Stimulated activated CD8-positive, alpha-beta memory T cell treated with anti-CD3 and anti-CD28 coated beads, Interleukin-15, amount 100 ng/mL, for 48 hours (primary cell): ENCODE data around the gene NOTCH2.
"Not testable (repeated sequence)": the region's sequence is repeated elsewhere in the genome, so short reads cannot be mapped to it uniquely, and the experiment has no call there.

Experiments used
- DNase-seq, 2 donors: peaks; one replicate each; pipeline ENCODE4 v3.0.0-alpha.2; 2020; ENCODE audit warnings: low read depth in 2 of 2

The NOTCH2 gene

GRCh38 chr1:120068683-120069066 is 787 bp downstream of the NOTCH2 start:
- not testable (repeated sequence) for DNase-seq

DNA sequence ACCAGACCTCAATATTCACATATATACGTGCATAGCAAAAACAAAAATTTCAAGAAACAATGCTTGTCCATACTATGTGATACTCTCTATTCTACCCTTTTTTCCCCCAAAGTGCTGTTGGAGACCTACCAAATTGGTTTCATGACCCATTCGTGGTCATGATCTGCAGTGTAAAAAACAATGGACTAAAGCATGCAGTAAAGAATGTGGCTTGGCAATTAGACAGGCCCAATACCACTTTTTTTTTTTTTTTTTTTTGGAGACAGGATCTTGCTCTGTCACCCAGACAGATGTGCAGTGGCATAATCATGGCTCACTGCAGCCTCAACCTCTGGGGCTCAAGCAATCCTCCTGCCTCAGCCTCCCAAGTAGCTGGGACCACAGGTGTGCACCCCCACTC is 21.3 kb downstream of the NOTCH2 start:
- DNase-seq = not testable (repeated sequence)

GRCh38 chr1:120041771-120042170 is 27.7 kb downstream of the NOTCH2 start:
- not testable (repeated sequence) for DNase-seq

GRCh38 chr1:120032253-120032652 is 37.2 kb downstream of the NOTCH2 start:
- not testable (repeated sequence) for DNase-seq

DNA sequence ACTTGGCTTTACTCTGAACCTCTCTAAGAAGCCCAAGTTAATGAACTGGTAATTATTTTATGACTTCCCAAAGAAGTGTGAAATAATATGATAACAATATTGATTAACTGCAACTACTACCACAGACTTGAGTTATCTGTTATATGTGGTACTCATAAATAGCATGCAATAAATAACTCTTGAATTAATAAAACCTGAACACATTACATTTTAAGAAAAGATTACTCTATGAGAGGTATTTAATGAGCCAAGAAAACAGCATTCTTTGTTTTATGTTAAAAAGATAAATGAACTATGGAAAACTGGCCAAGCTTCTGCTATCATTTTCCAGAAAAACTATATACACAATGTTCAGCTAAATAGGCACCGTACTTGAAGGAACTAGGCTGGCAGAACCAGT is 45.7 kb downstream of the NOTCH2 start:
- not testable (repeated sequence) for DNase-seq

DNA sequence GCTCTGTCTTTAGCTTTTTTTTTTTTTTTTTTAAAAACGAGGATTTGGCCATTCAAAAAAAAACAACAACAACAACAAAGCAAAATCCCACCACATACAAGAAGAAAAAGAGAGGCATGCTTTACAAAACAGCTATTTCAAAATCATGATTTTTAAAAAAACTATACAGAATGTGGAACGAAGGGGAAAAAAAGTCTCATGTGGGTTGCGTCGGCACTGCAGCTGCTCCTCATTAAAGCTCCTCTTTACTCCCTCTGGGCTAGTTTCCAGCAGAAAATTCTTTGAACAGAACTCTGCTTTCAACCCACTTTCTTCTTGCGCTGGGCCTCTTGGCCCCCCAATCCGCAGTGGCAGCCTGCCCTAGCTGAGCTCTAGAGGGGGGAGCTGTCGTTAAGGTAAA is 54.5 kb downstream of the NOTCH2 start:
- not testable (repeated sequence) for DNase-seq

DNA sequence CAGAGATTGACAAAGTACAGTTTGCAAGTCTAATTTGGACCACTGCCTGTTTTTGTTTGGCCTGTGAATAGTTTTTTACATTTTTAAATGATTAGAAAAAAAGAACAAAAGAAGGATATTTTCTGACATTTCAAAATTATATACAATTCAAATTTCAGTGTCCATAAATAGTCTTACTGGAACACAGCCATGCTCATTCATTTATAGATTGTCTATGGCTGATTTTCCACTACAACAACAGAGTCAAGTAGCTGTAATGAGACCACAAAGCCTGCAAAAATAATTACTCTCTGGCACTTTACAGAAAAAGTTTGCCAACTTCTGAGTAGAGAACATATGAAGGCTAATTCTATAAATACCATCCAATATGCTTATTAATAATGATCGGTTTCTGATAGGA is 61.1 kb downstream of the NOTCH2 start:
- DNase-seq = not testable (repeated sequence)

GRCh38 chr1:120007850-120008249 is 61.6 kb downstream of the NOTCH2 start:
- not testable (repeated sequence) for DNase-seq

DNA sequence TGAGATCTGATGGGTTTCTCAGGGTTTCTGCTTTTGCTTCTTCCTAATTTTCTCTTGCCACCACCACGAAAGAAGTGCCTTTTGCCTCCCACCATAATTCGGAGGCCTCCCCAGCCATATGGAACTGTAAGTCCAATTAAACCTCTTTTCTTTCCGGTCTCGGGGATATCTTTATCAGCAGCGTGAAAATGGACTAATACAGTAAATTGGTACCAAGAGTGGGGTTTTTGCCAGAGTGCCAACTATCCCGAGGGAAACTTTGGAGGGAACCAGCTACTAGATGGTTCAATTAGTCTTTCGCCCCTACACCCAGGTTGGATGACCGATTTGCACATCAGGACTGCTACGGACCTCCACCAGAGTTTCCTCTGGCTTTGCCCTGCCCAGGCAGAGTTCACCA is 68.4 kb downstream of the NOTCH2 start:
- DNase-seq = not testable (repeated sequence)

DNA sequence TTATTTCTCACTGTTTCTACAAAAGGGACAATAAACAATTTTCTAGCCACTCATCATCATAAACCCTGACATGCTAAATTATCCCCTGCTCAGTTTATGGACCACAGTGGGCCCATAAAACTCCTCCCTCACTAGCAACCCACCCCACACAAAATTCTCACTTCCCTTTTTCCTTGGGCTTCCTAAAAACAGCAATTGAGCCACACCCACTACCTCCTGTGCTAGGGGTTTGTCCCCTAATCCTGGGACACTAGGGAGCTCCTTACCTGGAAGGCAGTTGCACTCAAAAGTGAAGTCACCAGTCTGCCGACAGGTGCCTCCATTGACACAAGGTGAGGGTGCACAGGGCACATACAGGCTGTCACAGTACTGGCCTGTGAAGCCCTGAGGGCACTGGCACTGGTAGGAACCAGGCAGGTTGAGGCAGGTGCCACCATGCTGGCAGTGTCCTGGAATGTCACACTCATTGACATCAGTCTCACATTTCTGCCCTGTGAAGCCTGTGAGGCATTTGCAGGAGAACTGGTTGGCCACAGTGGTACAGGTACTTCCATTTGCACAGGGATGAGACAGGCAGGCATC is 72.6 kb downstream of the NOTCH2 start:
- not testable (repeated sequence) for DNase-seq

DNA sequence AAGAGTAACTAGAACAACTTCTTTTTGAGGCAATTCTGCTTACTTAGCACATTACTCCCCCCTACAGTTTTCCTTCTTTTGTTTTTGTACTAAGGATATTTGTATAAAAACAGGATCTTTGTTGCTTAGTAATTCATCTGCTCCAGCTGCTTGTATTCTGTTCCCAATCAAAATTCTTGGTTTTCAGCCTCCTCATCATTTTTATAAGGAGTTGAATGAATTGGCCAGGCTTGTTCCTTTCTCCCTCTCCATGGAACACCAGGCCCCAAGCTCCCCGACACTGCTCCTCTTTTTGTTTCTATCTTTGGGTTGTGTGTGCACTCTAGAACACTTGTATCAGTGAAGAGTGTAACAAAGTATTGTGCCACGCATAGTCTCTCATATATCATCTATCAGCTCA is 73.5 kb downstream of the NOTCH2 start:
- DNase-seq = not testable (repeated sequence)

- DNase-seq = no peak
These were observed 81.0 kb downstream of the NOTCH2 start for GRCh38 chr1:119988306-119989062.

DNA sequence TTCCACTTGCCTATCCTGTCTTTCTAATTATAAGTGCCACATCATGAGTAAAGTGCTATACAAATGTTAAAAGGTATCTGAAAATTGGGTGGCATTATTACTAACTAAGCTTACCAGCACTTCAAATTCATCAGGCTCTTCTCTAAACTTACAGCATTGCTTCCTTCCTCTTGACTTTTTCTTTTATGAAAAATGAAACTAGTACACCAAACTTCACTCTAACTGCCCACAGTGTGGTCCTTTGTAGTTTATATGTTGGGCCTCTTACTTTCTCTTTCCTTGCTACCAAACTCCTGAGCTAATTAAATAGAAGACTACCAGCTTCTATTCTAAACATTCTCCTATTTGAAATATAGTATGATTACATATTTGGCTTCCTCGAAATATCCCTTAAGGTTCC is 81.8 kb downstream of the NOTCH2 start:
- DNase-seq = no peak

DNA sequence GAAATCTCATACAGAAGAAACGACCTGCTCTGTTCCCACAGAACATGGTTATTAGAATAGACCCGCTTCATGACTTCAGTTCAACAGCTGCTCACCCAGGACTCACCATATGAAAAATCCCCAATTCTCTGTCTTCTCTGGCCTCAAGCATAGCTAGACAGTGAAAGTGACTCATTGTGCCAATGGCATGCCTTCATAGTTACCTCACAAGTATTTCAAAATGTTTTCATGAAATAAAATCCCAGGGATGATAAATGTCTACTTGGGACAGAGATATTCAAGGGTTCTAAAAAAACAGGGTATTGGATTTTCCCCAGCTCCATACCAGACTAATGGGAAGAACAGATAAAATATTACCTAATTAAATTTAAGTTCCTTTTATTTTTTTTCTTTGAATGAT is 82.3 kb downstream of the NOTCH2 start:
- no peak for DNase-seq

- no peak for DNase-seq
These were observed 83.4 kb downstream of the NOTCH2 start for GRCh38 chr1:119986007-119986497.

GRCh38 chr1:119984771-119985170 is 84.7 kb downstream of the NOTCH2 start:
- no peak for DNase-seq

DNA sequence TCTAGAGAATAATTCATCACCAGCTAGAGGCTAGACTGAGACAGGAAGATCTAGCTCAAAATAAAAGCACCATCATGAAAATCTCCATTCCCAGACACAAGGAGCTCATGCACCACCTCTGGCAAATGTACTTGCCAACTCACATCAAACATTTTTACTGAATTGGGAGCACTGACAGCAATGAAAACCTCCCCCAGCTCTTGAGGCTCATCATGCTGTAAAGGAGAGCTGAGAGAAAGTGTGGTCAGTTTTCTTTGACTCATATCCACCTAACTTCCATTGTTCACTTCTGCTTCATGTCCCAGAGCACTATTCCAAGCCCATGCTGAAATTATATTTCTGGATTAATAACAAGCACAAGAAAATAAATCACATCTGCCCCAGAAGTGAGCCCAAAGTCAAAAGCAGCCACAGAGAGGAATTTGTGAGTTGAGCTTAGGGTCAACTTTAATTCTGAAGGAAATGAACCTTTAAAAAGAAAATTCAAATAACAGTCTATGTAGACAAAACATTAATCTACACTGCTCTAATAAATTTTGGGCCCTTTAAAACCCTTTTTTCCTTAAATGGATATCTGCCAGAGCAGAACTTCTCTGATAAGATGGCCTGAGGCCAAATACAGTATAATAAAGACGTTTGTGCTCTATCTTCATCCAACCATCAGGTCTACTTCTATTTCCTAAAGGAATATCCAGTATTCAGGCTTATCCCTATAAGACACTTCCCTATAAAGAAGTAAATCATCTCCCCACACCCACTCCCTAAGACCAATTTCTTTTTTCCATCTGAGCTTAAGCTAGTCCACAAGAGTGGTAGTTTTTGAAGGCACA is 87.3 kb downstream of the NOTCH2 start:
- no peak for DNase-seq

DNA sequence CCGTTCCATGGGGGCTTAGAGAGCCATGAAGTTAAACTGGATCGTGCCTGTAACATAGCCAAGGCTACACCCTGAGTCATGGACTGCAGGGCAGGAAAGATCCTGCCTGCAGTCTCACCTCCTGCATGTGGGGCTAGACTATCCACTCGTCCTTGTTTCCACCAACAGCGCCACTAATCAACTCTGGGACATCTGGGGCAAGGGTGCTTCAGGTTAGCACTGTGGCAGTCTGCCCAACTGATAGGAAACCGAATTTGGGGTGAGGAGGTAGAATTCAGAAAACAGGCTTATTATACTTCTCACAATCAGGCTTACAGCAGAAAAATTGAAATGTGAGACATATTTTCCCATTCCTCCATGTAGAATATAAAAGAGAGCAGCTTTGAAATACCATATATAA is 88.0 kb downstream of the NOTCH2 start:
- no peak for DNase-seq

GRCh38 chr1:119978018-119978505 is 91.4 kb downstream of the NOTCH2 start:
- DNase-seq = no peak

GRCh38 chr1:119977113-119977736 is 92.2 kb downstream of the NOTCH2 start:
- DNase-seq = not testable (repeated sequence)

- not testable (repeated sequence) for DNase-seq
These were observed 93.7 kb downstream of the NOTCH2 start for GRCh38 chr1:119975582-119976254.
